ENCODE results near the gene FCMR. TPM values are rescaled to one million over a fixed set of nuclear protein-coding genes. Genes with fewer than 3 reads are reported as not detected.

FCMR gene
- 2.9 TPM for total RNA-seq

- no peak for ATAC-seq
Observed at GRCh38 chr1:206921772-206922265, at the start of gene FCMR. TSS of gene FCMR (minus strand) at chr1:206921941. CDS start at chr1:206921854, 87 bp downstream.

GRCh38 chr1:206971029-206971655 lies 49.4 kb upstream of the FCMR start:
- no peak for ATAC-seq

- no peak for ATAC-seq
Observed at GRCh38 chr1:206970446-206970845, 48.7 kb upstream of the FCMR start, which contains the start of gene FCAMR. TSS of gene FCAMR (minus strand) at chr1:206970460. CDS start at chr1:206970125, 335 bp downstream.

- ATAC-seq = no peak
Observed at GRCh38 chr1:206969090-206969489, 47.3 kb upstream of the FCMR start.

- no peak for ATAC-seq
Observed at GRCh38 chr1:206967096-206967849, 45.5 kb upstream of the FCMR start.

GRCh38 chr1:206965781-206966180 lies 44.0 kb upstream of the FCMR start:
- ATAC-seq = no peak

GRCh38 chr1:206963740-206964139 lies 42.0 kb upstream of the FCMR start:
- no peak for ATAC-seq

- no peak for ATAC-seq
Observed at GRCh38 chr1:206963119-206963712, 41.5 kb upstream of the FCMR start.

- no peak for ATAC-seq
Observed at GRCh38 chr1:206962272-206962671, 40.5 kb upstream of the FCMR start.

GRCh38 chr1:206961668-206962067 lies 39.9 kb upstream of the FCMR start:
- ATAC-seq = peak; percentile 85

GRCh38 chr1:206960676-206961386 lies 39.1 kb upstream of the FCMR start:
- no peak for ATAC-seq

GRCh38 chr1:206958144-206958543 lies 36.4 kb upstream of the FCMR start:
- ATAC-seq = no peak

GRCh38 chr1:206957639-206958038 lies 35.9 kb upstream of the FCMR start:
- ATAC-seq = no peak

GRCh38 chr1:206955476-206956451 lies 34.0 kb upstream of the FCMR start:
- peak; percentile 4 for ATAC-seq

GRCh38 chr1:206954459-206955342 lies 33.0 kb upstream of the FCMR start:
- peak; percentile 6 for ATAC-seq

- peak; percentile 73 for ATAC-seq
Observed at GRCh38 chr1:206953626-206954025, 31.9 kb upstream of the FCMR start.

- ATAC-seq = peak; percentile 87
Observed at GRCh38 chr1:206953126-206953525, 31.4 kb upstream of the FCMR start.

- peak; percentile 78 for ATAC-seq
Observed at GRCh38 chr1:206952171-206952570, 30.4 kb upstream of the FCMR start.

- no peak for ATAC-seq
Observed at GRCh38 chr1:206951318-206952100, 29.8 kb upstream of the FCMR start.

GRCh38 chr1:206949641-206950040 lies 27.9 kb upstream of the FCMR start:
- ATAC-seq = no peak

All from esophagus mucosa (tissue), 1 donor.